HG03520 (cell line): Measurements from ENCODE around the gene CALU.

Source experiments
- ATAC-seq: cut with Tn5 transposase; IDR thresholded peaks from one replicate; pipeline ENCODE4 v1.9.1; 2021; ENCODE audit warnings: mild to moderate bottlenecking, moderate library complexity; ENCODE audit not compliant: unreplicated experiment

The CALU gene

DNA sequence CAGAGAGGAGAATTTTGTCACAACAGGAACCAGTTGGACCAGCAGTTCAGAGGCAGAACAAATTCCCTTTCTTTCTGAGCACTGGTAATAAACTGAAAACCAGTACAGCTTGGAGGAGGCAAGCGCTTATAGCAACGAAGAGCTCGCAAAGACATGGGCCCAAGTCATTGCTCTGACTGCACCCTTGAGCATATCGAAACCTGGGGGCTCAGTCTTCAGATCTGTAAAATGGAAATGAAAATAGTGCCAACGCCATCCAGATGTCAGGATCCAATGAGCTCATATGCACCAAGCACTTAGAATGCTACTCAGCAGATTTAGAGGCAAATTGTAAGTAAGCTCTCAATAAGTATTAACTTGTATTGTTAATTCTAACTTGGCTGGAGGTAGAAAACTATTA lies 14.4 kb upstream of the CALU start:
- ATAC-seq: no peak

DNA sequence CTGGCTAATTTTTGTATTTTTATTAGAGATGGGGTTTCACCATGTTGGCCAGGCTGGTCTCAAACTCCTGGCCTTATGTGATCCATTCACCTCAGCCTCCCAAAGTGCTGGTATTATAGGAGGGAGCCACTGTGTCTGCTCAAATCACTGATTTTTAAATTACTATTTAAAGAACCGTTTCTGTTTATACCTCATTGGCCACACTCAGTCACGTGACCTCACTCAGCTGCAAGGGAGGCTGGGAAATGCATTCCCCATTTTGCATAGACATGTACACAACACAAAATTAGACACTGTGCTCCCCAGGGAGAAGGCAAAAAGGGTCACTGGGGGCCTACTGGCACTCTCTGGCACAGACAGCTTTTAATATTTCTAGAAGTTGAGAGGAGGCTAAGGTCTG lies 13.6 kb upstream of the CALU start:
- ATAC-seq: no peak

DNA sequence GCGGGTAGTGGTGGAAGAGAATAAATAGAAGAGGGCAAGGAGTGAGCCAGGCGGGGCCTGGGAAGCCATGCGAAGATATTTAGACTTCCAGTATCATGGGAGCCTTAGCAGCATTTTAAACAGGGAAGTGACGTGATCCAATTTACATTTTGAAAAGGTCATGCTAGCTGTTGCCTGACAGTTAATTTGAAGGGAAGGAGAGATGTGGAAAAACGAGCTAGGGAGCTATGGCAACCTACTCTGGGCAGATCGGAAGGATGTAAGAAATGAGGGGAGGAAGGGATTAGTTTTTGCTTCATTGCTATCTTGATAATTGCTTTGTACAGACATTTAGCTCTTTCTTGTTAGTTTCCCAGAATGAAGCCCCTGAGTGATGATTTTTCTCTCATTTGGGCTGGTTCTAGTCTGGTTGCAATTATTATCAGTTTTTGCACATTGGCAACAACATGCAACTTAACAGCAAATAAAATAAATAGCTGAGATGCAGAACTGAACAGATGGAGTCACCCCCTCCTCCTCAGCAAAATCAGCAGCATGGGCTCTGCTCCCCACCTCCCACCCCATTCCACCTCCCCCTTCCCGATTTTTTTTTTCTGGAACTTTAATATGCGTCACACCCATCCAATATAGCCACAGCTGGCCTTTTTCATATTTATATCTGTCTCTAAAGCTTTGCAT lies 13.0 kb upstream of the CALU start:
- no peak for ATAC-seq

DNA sequence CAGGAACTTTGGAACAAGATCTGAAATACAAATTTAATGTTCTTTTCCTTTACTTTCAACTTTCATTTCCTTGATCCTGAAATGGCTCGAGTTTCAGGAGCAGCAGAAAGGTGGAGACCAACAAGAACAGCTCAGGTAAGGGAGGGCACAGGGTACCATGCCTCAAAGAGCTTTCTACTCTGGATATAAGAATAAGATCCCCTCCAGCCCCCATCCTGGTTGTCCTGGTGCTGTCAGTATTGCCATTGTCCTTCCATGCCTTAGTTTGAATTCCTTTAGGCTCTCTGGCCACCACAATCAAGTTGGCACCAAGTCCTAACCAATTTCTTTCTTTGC lies 12.5 kb upstream of the CALU start:
- ATAC-seq: no peak

DNA sequence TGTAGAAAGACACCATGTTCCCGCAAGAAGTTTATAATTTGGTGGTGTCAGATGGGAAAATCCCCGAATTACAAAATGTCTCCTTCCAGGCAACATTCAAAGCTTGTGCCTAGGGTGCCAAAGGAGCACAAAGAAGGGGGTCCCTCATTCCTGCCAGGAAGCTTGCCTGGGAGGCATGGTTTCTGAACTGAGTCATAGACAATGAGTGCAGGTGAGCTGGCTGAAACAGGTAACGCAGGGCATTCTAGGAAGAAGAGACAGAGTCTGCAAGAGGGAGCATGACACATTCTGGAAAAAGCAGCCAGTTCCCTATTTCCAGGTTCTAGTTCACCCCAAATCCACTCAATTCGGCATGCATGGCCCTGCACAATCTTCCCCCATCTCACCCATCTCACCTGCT lies 11.9 kb upstream of the CALU start:
- ATAC-seq: no peak

DNA sequence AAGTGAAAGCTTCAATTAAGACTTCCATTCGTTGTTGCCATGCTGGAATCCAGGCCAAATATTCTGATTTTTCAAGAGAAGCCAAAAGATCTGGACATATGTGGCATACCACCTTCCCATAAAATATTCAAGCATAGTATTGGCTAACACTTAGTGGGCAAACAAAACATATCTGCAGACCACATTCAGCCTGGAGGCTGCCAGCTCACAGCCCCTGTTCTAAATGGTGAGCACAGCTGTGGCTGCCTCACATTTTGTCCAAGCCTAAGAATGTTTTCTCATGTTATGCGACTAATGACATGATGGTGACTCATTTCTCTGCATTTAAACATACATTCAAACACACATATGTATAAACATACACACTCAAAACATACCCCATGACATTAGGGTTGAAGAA lies 10.6 kb upstream of the CALU start:
- no peak for ATAC-seq

DNA sequence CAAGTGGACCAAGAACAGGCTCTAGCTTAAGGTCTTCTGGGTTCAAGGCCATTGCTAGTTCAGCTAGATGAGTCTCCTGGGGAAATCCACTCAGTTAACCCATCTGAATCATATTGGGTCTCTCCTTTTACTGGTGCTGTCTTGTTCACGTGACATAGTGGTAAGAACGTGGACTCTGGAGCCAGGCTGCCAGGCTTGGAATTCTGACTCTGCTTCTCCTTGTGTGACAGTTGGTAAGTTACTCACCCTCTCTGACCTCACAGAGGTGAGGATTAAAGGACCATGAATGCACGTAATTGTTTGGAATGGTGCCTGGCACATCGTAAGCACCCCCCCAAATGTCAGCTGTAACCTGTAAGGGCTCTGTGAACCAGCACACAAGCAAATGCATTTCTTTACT lies 9.7 kb upstream of the CALU start:
- no peak for ATAC-seq

DNA sequence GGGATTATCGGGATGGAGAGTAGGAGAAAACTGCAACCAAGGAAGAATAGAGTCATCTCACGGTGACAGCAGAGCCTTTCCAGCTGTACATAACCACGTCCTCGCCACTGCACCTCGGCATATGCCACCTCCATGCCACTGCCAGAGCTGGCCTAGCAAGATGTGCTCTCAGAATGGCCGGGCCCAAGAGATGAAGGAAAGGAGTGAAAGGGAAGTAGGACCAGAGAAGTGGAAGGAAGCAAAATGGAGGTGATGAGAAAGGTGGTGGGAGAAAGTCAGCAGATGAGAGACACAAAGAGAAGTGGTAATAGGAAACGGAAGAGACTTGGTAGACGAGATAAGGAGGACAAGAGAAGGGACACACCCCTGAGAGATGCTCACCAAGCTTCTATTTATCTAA lies 8.0 kb upstream of the CALU start:
- ATAC-seq: no peak

DNA sequence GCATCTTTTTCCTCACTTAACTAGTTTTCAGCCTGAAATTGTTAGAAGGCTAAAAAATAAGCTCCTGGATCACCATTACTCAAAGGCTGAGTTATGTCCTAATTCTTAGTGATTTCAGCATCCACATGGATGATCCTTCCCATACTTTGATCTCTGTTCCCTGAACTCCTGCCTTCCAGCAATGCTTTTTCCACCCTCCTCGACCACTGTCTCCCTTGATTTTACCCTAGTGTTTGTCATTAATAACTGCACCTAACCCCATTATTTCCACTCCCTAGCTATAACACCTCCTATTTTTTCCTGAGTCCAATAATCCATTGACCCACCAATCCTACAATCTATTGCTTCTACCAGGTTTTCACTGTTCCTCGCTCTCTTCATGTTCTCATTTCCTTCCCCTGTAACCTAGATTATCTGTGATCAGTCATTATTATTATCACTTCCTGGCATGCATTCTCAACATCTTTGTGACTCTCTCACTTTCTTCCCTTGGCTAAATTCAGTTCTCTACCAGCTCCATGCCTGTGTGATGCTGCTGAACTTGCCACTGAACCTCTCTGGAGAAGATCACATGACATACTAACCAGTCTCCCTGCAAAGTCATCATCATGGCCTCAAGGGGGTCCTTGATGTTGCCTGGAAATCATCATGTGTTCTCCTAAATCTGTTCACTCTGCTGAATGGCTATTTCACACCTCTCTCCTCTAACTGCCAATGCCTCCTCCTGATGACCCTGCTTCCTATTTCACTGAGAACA lies 6.5 kb upstream of the CALU start:
- ATAC-seq: no peak

DNA sequence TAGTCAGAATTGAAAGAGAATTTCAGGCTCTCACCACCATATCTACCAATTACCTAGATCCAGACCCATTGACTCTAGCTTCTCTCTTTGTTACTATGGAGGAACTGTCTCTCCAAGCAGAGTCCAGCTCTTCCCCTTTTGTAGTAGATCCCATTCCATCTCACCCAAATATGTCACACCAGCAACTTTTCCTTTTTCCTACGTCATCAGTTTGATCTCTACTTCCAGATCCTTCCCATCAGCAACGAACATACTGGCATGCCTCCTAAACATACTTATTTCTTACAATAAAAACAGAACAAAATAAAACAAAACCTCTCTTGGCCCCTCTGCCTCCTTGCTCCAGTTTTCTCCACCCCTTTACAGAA lies 5.9 kb upstream of the CALU start:
- no peak for ATAC-seq

DNA sequence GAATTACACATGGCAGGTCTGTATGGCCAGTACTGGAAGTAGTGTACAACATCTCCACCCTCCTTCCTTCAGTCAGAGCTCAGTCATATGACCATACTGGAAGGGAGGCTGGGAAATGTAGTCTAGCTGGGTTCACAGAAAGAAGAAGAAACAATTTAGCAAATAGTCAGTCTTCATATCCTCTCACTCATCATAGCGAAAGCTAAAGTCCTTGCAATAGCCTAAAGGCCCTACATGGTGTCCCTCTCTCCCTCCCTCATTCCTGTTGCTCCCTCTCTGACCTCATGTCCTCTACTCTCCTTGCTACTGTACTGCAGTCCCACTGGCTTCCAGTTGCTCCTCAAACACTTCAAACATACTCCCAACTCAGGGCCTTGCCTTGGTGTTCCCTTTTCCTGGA lies 4.3 kb upstream of the CALU start:
- ATAC-seq: no peak

DNA sequence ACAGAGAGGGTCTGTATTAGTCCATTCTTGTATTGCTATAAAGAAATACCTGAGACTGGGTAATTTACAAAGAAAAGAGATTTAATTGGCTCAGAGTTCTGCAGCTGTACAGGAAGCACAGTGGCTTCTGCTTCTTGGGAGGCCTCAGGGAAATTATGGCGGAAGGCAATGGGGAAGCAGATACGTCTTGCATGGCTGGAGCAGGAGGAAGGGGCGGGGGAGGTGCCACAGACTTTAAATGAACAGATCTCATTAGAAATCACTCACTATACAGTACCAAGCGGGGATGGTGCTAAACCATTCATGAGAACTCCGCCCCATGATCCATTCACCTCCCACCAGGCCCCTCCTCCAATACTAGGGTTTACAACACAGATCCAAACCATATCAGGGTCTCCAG lies 3.7 kb upstream of the CALU start:
- ATAC-seq: no peak

DNA sequence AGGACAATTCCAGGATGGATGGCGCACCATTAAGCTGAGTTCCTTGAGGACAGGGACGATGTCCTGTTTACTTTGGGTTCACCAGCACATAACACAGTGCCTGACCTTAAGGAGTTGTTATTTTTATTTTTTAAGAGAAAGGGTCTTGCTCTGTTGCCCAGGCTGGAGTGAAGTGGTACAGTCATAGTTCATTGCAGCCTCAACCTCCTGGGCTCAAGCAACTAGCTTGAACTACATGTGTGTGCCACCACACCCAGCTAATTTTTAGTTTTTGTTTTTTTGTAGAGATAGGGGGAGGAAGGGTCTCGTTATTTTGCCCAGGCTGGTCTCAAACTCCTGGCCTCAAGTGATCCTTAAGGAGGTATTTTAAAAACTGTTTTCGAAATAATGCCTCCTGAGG lies 1.7 kb upstream of the CALU start:
- ATAC-seq: no peak

DNA sequence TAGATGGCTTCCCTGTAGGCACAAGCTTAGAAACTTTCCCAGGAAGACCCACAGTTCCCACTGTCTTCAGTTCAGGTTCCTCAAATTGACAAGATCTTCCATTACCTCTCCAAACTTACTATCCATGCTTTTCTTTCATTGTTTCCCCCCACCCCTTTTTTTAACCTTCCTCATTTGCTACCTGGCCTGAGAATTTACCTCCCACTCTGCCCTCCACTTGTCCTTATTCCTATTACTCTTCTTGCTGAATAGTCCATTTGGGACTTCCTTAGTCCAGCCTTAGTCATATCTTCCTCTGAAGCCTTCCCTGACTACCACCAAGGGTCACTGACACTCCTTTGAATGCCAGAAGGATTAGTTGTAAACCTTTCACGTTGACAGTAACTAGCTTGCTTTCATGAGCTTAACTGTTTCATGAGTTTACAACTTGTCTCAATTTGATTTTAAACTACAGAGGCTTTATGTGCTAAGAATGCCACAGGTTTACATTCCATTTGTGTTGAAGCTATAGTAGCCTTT lies 1.2 kb upstream of the CALU start:
- ATAC-seq: no peak

DNA sequence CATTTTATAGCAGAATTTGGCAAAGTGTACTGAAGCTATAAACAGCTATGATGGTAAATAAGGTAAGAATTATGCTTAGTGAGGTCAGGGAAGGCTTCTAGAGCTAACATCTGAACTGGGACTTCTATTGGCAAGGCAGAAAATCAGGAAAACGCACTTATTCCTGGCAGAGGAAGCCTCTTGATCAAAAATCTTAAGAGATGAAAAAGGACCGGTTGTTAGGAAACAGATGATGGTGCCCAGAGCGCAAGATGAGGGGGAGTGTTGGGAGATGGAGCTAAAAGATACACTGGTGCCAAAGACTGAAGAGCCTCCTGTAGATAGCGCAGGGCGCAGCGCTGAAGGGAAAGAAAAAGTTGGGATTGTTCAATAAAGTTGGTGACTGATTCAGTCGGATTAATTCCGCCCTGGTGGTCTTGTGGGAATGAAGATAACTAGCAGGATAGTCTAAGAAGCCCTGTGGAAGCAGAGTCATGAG lies 550 bp upstream of the CALU start:
- no peak for ATAC-seq

DNA sequence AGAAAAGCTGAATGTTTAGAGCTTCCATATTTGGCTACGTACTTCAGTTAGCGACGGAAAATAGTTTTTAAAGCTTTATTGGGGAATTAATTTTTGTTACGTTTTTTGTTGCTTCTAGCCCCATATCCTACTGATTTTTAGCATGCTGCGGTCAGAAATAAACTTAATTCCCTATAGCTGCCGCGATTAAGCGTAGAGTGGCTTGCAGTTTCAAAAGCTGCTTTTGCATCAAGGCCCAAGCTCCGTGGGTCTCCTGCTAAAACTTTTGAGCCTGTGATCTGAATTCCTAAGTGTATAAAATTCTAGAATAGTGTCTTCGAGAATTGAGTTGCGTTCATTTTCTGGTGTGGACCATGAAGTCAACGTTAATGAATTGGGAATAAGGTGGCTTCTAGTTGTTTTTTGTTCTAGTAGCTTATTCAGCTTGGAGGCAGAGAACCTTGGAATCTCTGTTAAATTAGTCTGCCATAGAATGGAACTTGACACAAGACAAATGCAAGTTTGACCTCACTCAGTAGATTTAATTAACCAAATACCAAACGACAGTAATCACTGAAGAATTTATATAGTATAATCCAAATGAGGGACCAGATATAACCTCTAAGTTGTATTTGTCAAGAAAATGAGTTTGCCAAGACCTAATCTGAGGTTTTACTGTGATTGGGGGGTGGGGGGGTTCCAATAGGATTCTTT lies 977 bp downstream of the CALU start:
- no peak for ATAC-seq

DNA sequence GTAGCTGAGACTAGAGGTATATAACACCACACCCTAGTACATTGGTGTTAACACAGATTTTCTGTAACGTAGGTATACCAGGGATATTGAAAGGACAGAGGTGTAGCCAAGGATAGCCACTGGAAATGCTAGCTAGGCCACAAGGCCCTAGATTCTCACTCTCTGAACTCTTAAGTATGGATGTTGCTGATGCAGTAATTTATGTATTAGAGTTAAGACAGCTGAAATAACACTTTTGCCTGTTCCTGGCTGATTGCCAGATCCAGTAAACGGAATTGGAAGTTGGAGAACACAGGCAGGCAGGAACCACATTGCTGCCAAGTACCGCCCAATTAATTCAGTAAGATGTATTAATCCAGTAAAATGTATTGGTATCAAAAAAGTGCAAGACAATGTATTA lies 1.8 kb downstream of the CALU start:
- no peak for ATAC-seq

DNA sequence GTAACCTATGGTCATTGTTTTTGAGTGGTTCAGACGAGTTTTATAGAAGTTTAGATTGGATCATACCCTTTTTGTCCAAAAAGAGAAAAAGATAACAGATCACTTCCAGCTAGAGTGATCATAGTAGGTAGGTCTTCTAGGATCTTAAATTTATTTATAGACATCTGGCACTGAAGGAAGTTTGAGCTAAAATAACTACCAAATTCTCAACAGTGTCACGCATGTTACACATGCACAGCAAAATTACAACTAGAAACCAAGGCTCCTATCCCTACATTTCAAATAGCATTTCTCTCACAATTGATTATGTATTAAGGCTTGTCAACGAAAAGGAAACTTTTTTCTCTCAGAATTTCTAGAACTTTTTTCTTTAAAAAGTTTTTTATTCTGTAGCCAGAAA lies 2.3 kb downstream of the CALU start:
- no peak for ATAC-seq

DNA sequence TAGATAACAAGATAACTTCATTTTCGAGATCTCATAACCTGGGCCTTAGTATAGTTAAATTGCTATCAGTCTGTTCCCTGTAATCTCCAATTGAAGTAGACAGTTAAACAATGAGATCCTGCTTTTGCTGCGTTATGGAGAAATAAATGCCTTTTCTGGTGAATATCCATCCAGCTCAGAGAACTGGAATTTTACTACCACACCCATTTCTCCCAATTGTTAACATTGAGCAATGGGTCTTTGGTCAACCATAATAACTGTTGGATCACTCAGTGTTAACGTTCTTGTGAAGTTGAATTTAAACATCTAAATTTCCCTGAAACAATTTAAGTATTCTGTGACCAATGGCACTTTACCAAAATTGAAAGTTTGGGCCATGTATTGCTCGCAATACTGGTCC lies 3.0 kb downstream of the CALU start:
- ATAC-seq: no peak

DNA sequence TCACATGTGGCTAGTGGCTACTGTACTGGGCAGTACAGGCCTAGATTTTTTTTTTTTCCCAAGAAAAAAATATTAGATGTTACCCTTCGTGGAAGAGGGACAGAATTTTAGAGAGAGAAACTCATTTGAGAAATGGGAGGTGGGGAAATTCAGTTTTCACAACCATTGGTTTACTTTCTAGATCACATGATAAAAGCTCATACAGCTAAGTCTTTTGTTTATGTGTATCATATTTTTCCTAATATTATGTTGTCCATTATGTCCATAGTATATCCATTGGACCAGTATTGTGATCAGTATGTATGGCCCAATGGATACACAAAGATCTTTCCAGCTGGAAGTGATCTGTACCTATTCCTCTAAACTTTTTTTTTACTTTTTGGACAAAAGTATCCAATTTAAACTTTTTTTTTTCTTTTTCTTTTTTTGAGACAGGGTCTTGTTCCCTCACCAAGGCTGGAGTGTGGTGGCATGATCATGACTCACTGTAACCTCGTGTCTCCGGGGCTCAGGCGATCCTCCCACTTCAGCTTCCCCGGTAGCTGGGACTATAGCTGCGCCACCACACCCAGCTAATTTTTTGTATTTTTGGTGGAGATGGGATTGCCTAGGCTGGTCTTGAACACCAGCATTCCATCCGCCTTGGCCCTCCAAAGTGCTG lies 4.1 kb downstream of the CALU start:
- no peak for ATAC-seq

DNA sequence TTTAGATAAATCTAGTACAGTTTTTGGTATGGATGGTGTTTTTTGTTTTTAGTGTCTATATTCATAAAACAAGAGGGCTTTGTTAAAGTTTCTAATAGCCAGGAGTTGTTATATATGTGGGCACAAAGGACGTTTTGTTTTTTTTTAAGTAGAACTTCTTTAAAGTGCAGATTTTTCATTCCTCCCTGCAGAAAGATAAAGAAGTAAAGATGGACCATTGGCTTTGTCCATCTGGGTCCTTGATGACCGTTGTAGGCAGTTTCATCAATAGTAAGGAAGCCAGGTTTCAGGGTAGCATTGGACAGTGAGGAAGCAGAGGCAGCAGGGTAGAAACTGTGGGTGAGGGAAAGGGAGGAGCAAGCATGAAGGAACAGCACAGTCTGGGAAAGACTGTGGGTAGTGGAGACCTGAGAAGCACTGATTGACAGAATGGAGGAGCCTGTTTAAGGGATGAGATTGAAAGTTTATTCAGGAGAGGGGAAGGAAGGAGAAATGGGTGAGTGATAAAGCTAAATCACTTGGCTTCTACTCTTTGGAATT lies 5.3 kb downstream of the CALU start:
- no peak for ATAC-seq
